HepG2 (cell line): ENCODE results near the gene CCT3. TPM values are rescaled to one million over a fixed set of nuclear protein-coding genes. Genes with fewer than 3 reads are reported as not detected.
A peak's percentile ranks its signal among the peaks of the same experiment; 100 is the strongest.

Experiments
- CCDC6 ChIP-seq: sonication (generic); formaldehyde crosslinking; IDR thresholded peaks from 2 replicates; pipeline ENCODE4 v1.8.1; 2022; ENCODE audit warnings: mild to moderate bottlenecking, missing genetic modification reagents, moderate library complexity
- EP300 ChIP-seq, 3 experiments: sonication (generic) in 1 of 3; formaldehyde crosslinking in 1 of 3; IDR thresholded peaks; 2 replicates each; pipeline versions ENCODE4 v1.5.1 to v1.6.1; 2011 to 2020; ENCODE audit warnings: low read depth in 2 of 3, low read length in 2 of 3, borderline replicate concordance in 1 of 3, improper control_type of control experiment in 1 of 3, mild to moderate bottlenecking in 1 of 3, missing genetic modification reagents in 1 of 3, moderate library complexity in 1 of 3
- ERF ChIP-seq: IDR thresholded peaks from 2 replicates; pipeline ENCODE4 v1.6.1; 2018; ENCODE audit warnings: missing biosample characterization, missing genetic modification reagents
- ETS1 ChIP-seq: sonication (generic); formaldehyde crosslinking; IDR thresholded peaks from 2 replicates; pipeline ENCODE4 v1.4.0; 2020; ENCODE audit warnings: missing genetic modification reagents
- HDAC2 ChIP-seq: sonication (generic); formaldehyde crosslinking; IDR thresholded peaks from 2 replicates; pipeline ENCODE4 v1.4.0; 2020; ENCODE audit warnings: missing genetic modification reagents
- KLF11 ChIP-seq: IDR thresholded peaks from 2 replicates; pipeline ENCODE4 v1.6.1; 2016; ENCODE audit warnings: missing compliant biosample characterization
- KMT2A ChIP-seq: sonication (generic); formaldehyde crosslinking; IDR thresholded peaks from 2 replicates; pipeline ENCODE4 v1.4.0; 2020; ENCODE audit warnings: missing genetic modification reagents
- MATR3 ChIP-seq: sonication (generic); formaldehyde crosslinking; IDR thresholded peaks from 2 replicates; pipeline ENCODE4 v1.4.0; 2020; ENCODE audit warnings: missing genetic modification reagents
- NFE2L1 ChIP-seq: sonication (generic); formaldehyde crosslinking; IDR thresholded peaks from 2 replicates; pipeline ENCODE4 v1.4.0; 2020; ENCODE audit warnings: missing genetic modification reagents, mild to moderate bottlenecking, borderline replicate concordance
- POLR2A ChIP-seq, 2 experiments: IDR thresholded peaks; 2 replicates each; pipeline ENCODE4 v1.6.1; 2011; ENCODE audit warnings: low read depth in 2 of 2, low read length in 2 of 2, mild to moderate bottlenecking in 1 of 2, moderate library complexity in 1 of 2; ENCODE audit not compliant: insufficient read depth in 1 of 2
- RNF219 ChIP-seq: sonication (generic); formaldehyde crosslinking; IDR thresholded peaks from 2 replicates; pipeline ENCODE4 v1.5.0; 2020; ENCODE audit warnings: mild to moderate bottlenecking, missing genetic modification reagents
- RORA ChIP-seq: sonication (generic); formaldehyde crosslinking; IDR thresholded peaks from 2 replicates; pipeline ENCODE4 v1.5.0; 2020; ENCODE audit warnings: mild to moderate bottlenecking, missing genetic modification reagents, moderate library complexity
- SETDB1 ChIP-seq: sonication (generic); formaldehyde crosslinking; IDR thresholded peaks from 2 replicates; pipeline ENCODE4 v1.5.1; 2020; ENCODE audit warnings: missing genetic modification reagents, mild to moderate bottlenecking, borderline replicate concordance
- SKI ChIP-seq: fragments of 450-650 bp; IDR thresholded peaks from one replicate; pipeline ENCODE4 v1.6.1; 2018; ENCODE audit warnings: mild to moderate bottlenecking; ENCODE audit not compliant: partially characterized antibody
- SMAD3 ChIP-seq: sonication (generic); formaldehyde crosslinking; IDR thresholded peaks from 2 replicates; pipeline ENCODE4 v1.4.0; 2020; ENCODE audit warnings: missing genetic modification reagents
- TAF1 ChIP-seq: sonication (generic); formaldehyde crosslinking; IDR thresholded peaks from 2 replicates; pipeline ENCODE4 v1.4.0; 2020; ENCODE audit warnings: missing genetic modification reagents
- ZBTB14 ChIP-seq: sonication (generic); formaldehyde crosslinking; IDR thresholded peaks from 2 replicates; pipeline ENCODE4 v1.4.0; 2020; ENCODE audit warnings: missing genetic modification reagents
- ZFP91 ChIP-seq: sonication (generic); formaldehyde crosslinking; IDR thresholded peaks from 2 replicates; pipeline ENCODE4 v1.9.0; 2022; ENCODE audit warnings: missing genetic modification reagents, mild to moderate bottlenecking, borderline replicate concordance
- ZFX ChIP-seq: sonication (generic); formaldehyde crosslinking; IDR thresholded peaks from 2 replicates; pipeline ENCODE4 v1.4.0; 2020; ENCODE audit warnings: mild to moderate bottlenecking, low read depth, missing genetic modification reagents, moderate library complexity
- ZNF326 ChIP-seq: sonication (generic); formaldehyde crosslinking; IDR thresholded peaks from 2 replicates; pipeline ENCODE4 v1.4.0; 2020; ENCODE audit warnings: missing genetic modification reagents, borderline replicate concordance
- ZNF34 ChIP-seq: sonication (generic); formaldehyde crosslinking; IDR thresholded peaks from 2 replicates; pipeline ENCODE4 v1.4.0; 2020; ENCODE audit warnings: mild to moderate bottlenecking, missing genetic modification reagents, borderline replicate concordance
- ZNF513 ChIP-seq: sonication (generic); formaldehyde crosslinking; conservative IDR thresholded peaks from 2 replicates; pipeline ENCODE4 v1.5.0; 2020; ENCODE audit warnings: missing genetic modification reagents
- ZNF720 ChIP-seq: sonication (generic); formaldehyde crosslinking; IDR thresholded peaks from 2 replicates; pipeline ENCODE4 v1.4.0; 2020; ENCODE audit warnings: missing genetic modification reagents
- ZNF788 ChIP-seq: sonication (generic); formaldehyde crosslinking; IDR thresholded peaks from 2 replicates; pipeline ENCODE4 v1.5.0; 2020; ENCODE audit warnings: mild to moderate bottlenecking, missing genetic modification reagents, borderline replicate concordance
- polyA plus RNA-seq, 8 experiments: library from polyadenylated mRNA; depleted of rRNA in 3 of 8; stranded (reverse) in 7 of 8; unstranded in 1 of 8; fragments of >200 nt; fragmentation: Illumina TruSeq in 4 of 8; extraction: Trizol in 4 of 8; gene quantifications; 2 replicates each; pipeline versions ENCODE4 v1.2.1 to v1.2.3, GENCODE V29; 2011 to 2016; ENCODE audit warnings: low read depth in 4 of 8, missing spikeins in 1 of 8, mixed read lengths in 1 of 8; ENCODE audit not compliant: insufficient read depth in 1 of 8
- total RNA-seq, 5 experiments: library from RNA; depleted of rRNA; stranded (reverse); fragments of >200 nt; fragmentation: Illumina TruSeq; extraction: Trizol; gene quantifications; 2 replicates each; pipeline ENCODE4 v1.2.3, GENCODE V29; 2016; ENCODE audit warnings: low read depth in 1 of 5

Gene CCT3
- total and polyA plus RNA-seq, 2 of the 13 experiments (the other 11 are each of a cell fraction or from before 2014, with no cell fraction given) = 319 to 615 TPM

GRCh38 chr1:156383023-156383422 is 44.9 kb upstream of the CCT3 start (continued):
- TF ChIP-seq ZNF34 (CRISPR knock-in tag) (no peak), CCDC6 (CRISPR knock-in tag) (no peak), ZFX (CRISPR knock-in tag) (peak; percentile 69), POLR2A (IDR thresholded peaks at IDR 0.05; ENCODE audit: insufficient read depth in 1 of 2, low read depth in 2 of 2, low read length in 2 of 2) (peak in 1 of 2 experiments; percentile 35; a peak in 1 of 4 replicates), SETDB1 (CRISPR knock-in tag) (no peak), ETS1 (CRISPR knock-in tag) (no peak), ZNF788 (CRISPR knock-in tag) (no peak), EP300 (IDR thresholded peaks at IDR 0.05; ENCODE audit: low read depth in 2 of 2, low read length in 2 of 2) (no peak), EP300 (CRISPR knock-in tag; IDR thresholded peaks at IDR 0.05; ENCODE audit: borderline replicate concordance) (0 out of 2 replicates have a peak, but pooled peaks have one; percentile 15), ZNF326 (no peak), ZNF513 (no peak), RORA (no peak), NFE2L1 (CRISPR knock-in tag) (no peak), HDAC2 (peak; percentile 22; the same call in 1 of the 2 replicates), ZNF720 (CRISPR knock-in tag) (no peak), RNF219 (CRISPR knock-in tag) (no peak), ERF (CRISPR knock-in tag) (0 out of 2 replicates have a peak, but pooled peaks have one; percentile 34), KLF11 (CRISPR knock-in tag) (no peak), MATR3 (CRISPR knock-in tag) (no peak), ZFP91 (CRISPR knock-in tag) (0 out of 2 replicates have a peak, but pooled peaks have one; percentile 33), SKI (no peak), KMT2A (CRISPR knock-in tag) (no peak), SMAD3 (CRISPR knock-in tag) (no peak), TAF1 (CRISPR knock-in tag) (no peak), ZBTB14 (CRISPR knock-in tag) (no peak)
